ENCODE measurements around the gene ANO4.

DNA sequence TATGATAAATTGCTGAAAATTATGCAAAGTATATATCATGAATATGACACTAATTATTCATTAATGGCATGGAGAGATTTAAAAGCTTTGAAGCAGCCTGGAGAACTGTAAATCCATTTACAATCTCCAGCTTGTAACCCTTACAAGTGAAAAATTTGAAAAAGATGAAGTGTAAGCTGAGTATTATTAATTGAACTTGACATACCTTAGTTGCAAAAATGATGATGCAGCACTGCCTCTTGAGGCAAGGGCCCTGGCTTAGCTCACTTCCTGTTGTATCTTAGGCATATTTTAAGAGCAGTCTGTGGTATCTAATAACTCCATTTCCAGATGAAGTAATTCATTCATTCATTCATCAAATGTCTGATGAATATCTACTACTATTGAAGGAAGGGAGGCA, 158.6 kb downstream of the ANO4 start:
- TF ChIP-seq, protein P1, sequence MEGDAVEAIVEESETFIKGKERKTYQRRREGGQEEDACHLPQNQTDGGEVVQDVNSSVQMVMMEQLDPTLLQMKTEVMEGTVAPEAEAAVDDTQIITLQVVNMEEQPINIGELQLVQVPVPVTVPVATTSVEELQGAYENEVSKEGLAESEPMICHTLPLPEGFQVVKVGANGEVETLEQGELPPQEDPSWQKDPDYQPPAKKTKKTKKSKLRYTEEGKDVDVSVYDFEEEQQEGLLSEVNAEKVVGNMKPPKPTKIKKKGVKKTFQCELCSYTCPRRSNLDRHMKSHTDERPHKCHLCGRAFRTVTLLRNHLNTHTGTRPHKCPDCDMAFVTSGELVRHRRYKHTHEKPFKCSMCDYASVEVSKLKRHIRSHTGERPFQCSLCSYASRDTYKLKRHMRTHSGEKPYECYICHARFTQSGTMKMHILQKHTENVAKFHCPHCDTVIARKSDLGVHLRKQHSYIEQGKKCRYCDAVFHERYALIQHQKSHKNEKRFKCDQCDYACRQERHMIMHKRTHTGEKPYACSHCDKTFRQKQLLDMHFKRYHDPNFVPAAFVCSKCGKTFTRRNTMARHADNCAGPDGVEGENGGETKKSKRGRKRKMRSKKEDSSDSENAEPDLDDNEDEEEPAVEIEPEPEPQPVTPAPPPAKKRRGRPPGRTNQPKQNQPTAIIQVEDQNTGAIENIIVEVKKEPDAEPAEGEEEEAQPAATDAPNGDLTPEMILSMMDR (IDR thresholded peaks at IDR 0.05 in 4 of 5, conservative IDR thresholded peaks at IDR 0.05 in 1 of 5): no peak
- TF ChIP-seq POLR2A (IDR thresholded peaks at IDR 0.05): no peak

Measured in gastrocnemius medialis (tissue), 4 donors.